ENCODE data around the gene DEFB129. TPM values are rescaled to one million over a fixed set of nuclear protein-coding genes. Genes with fewer than 3 reads are reported as not detected.

DEFB129 gene
- total and polyA plus RNA-seq, 9 of the 15 experiments (the other 6 are each of a cell fraction or from before 2014, with no cell fraction given): not detected

DNA sequence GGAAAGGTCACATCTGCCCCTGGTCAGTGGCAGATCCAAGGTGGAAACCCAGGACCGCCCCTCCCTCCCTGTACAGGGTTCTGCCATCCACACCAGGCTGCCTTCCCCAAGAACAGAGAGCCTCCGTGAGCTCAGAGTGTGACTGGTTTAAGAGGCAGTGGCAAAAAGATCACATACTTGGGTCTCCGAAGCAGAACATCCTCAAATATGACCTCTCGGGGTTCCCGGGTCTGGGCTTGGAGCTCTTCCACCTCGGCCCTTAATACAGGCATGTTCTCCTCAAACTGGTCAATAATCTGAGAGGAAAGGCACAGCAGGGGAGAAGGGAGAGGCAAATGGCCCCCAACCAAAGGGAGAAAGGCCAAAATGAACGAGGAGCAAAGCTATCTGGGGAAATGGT is 48.7 kb downstream of the DEFB129 start:
- H3K4me1 ChIP-seq (replicated peaks in 1 of 2; ENCODE audit: control insufficient read depth in 2 of 2, insufficient read depth in 2 of 2, low read length in 2 of 2): no peaks in the 10 kb centered on the region
- H3K79me2 ChIP-seq (ENCODE audit: control insufficient read depth, insufficient read depth, low read length): no peaks in the 10 kb centered on the region
- no TSS peak for BruUV-seq (replicated peaks)
- ATAC-seq (no peak), DNase-seq (ENCODE audit: extremely low read depth in 1 of 4, low spot score in 3 of 4) (no peak), FAIRE-seq (no peak)
- WGBS (ENCODE audit: insufficient coverage, low coverage, missing lambda C conversion rate): 42% methylated on average over 2 of the region's 7 CpGs
- H3K4me2 ChIP-seq (ENCODE audit: insufficient read depth, low read length): no peak overlapping the region
- no peaks in the 10 kb centered on the region for H4K20me1 ChIP-seq (replicated peaks; ENCODE audit: control insufficient read depth, insufficient read depth, low read length)
- no peak overlapping the region for H3K27ac ChIP-seq (ENCODE audit: extremely low read depth, low read depth, low read length)
- peaks cover 40% of the 10 kb centered on the region; the same call in 2 of the 3 replicates for H3K36me3 ChIP-seq (ENCODE audit: control insufficient read depth, insufficient read depth, low read length)
- no peak overlapping the region for H3K4me3 ChIP-seq
- intact Hi-C loops (cut with micrococcal nuclease) (no loop called here), in situ Hi-C loops (cut with MboI) (no loop called here)
- no peaks in the 10 kb centered on the region for H3K9me3 ChIP-seq (replicated peaks; ENCODE audit: control insufficient read depth, insufficient read depth, low read depth, low read length)
- no peak overlapping the region for H2AFZ ChIP-seq (ENCODE audit: low read depth, low read length)
- CTCF ChIA-PET (ENCODE audit: low intra/inter-chr PET ratio): no interaction called here
- POLR2A ChIA-PET: no interaction called here
- H3K9me1 ChIP-seq (ENCODE audit: control insufficient read depth, insufficient read depth, low read length): no peaks in the 10 kb centered on the region
- no peak overlapping the region for H3K9ac ChIP-seq (ENCODE audit: insufficient read depth in 1 of 2, low read depth in 2 of 2, low read length in 2 of 2)
- no peaks in the 10 kb centered on the region for H3K27me3 ChIP-seq (ENCODE audit: control insufficient read depth in 2 of 2, insufficient read depth in 2 of 2, low read length in 2 of 2)
- TF ChIP-seq ASH1L (IDR thresholded peaks at IDR 0.05; ENCODE audit: borderline replicate concordance, low read depth, partially characterized antibody): no peak
- TF ChIP-seq, protein P1, sequence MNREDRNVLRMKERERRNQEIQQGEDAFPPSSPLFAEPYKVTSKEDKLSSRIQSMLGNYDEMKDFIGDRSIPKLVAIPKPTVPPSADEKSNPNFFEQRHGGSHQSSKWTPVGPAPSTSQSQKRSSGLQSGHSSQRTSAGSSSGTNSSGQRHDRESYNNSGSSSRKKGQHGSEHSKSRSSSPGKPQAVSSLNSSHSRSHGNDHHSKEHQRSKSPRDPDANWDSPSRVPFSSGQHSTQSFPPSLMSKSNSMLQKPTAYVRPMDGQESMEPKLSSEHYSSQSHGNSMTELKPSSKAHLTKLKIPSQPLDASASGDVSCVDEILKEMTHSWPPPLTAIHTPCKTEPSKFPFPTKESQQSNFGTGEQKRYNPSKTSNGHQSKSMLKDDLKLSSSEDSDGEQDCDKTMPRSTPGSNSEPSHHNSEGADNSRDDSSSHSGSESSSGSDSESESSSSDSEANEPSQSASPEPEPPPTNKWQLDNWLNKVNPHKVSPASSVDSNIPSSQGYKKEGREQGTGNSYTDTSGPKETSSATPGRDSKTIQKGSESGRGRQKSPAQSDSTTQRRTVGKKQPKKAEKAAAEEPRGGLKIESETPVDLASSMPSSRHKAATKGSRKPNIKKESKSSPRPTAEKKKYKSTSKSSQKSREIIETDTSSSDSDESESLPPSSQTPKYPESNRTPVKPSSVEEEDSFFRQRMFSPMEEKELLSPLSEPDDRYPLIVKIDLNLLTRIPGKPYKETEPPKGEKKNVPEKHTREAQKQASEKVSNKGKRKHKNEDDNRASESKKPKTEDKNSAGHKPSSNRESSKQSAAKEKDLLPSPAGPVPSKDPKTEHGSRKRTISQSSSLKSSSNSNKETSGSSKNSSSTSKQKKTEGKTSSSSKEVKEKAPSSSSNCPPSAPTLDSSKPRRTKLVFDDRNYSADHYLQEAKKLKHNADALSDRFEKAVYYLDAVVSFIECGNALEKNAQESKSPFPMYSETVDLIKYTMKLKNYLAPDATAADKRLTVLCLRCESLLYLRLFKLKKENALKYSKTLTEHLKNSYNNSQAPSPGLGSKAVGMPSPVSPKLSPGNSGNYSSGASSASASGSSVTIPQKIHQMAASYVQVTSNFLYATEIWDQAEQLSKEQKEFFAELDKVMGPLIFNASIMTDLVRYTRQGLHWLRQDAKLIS (CRISPR knock-in tag; IDR thresholded peaks at IDR 0.05): no peak
- no peak for TF ChIP-seq SMAD4 (CRISPR knock-in tag; conservative IDR thresholded peaks at IDR 0.05)
- TF ChIP-seq, protein P2, sequence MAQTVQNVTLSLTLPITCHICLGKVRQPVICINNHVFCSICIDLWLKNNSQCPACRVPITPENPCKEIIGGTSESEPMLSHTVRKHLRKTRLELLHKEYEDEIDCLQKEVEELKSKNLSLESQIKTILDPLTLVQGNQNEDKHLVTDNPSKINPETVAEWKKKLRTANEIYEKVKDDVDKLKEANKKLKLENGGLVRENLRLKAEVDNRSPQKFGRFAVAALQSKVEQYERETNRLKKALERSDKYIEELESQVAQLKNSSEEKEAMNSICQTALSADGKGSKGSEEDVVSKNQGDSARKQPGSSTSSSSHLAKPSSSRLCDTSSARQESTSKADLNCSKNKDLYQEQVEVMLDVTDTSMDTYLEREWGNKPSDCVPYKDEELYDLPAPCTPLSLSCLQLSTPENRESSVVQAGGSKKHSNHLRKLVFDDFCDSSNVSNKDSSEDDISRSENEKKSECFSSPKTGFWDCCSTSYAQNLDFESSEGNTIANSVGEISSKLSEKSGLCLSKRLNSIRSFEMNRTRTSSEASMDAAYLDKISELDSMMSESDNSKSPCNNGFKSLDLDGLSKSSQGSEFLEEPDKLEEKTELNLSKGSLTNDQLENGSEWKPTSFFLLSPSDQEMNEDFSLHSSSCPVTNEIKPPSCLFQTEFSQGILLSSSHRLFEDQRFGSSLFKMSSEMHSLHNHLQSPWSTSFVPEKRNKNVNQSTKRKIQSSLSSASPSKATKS (CRISPR knock-in tag; IDR thresholded peaks at IDR 0.05): no peak
- no peak for TF ChIP-seq XRCC4 (IDR thresholded peaks at IDR 0.05; ENCODE audit: extremely low read depth, insufficient read depth, insufficient read length)
- TF ChIP-seq TCFL5 (CRISPR knock-in tag; conservative IDR thresholded peaks at IDR 0.05): no peak
- TF ChIP-seq, protein P3, sequence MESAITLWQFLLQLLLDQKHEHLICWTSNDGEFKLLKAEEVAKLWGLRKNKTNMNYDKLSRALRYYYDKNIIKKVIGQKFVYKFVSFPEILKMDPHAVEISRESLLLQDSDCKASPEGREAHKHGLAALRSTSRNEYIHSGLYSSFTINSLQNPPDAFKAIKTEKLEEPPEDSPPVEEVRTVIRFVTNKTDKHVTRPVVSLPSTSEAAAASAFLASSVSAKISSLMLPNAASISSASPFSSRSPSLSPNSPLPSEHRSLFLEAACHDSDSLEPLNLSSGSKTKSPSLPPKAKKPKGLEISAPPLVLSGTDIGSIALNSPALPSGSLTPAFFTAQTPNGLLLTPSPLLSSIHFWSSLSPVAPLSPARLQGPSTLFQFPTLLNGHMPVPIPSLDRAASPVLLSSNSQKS (CRISPR knock-in tag; IDR thresholded peaks at IDR 0.05): no peak
- no peak for TF ChIP-seq SAFB (IDR thresholded peaks at IDR 0.05; ENCODE audit: borderline replicate concordance, low read depth, low read length)
- TF ChIP-seq, protein P4, sequence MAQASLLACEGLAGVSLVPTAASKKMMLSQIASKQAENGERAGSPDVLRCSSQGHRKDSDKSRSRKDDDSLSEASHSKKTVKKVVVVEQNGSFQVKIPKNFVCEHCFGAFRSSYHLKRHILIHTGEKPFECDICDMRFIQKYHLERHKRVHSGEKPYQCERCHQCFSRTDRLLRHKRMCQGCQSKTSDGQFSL (CRISPR knock-in tag; IDR thresholded peaks at IDR 0.05): no peak
- TF ChIP-seq, protein P4 (tag; IDR thresholded peaks at IDR 0.05): no peak
- no peak for TF ChIP-seq ZBTB1 (CRISPR knock-in tag; IDR thresholded peaks at IDR 0.05; ENCODE audit: borderline replicate concordance, low read depth)
- no peak for TF ChIP-seq ZNF311 (CRISPR knock-in tag; IDR thresholded peaks at IDR 0.05)
- TF ChIP-seq ZNF263 (CRISPR knock-in tag; IDR thresholded peaks at IDR 0.05; ENCODE audit: borderline replicate concordance): no peak
- TF ChIP-seq ZNF184 (CRISPR knock-in tag; IDR thresholded peaks at IDR 0.05): no peak
- TF ChIP-seq IRF2 (CRISPR knock-in tag; IDR thresholded peaks at IDR 0.05): no peak

All from K562 (cell line).